ENCODE results near the gene BICC1.

GRCh38 chr10:58838561-58839208, 326.0 kb downstream of the BICC1 start:
- no peak for TF ChIP-seq CTCF (IDR thresholded peaks at IDR 0.05)
- no peak for TF ChIP-seq EP300 (IDR thresholded peaks at IDR 0.05)
